IMR-90 (cell line): ENCODE measurements around the gene SNED1. TPM values are rescaled to one million over a fixed set of nuclear protein-coding genes. Genes with fewer than 3 reads are reported as not detected.

Source experiments
- microRNA-seq, 2 experiments: library from miRNA; stranded (forward) in 1 of 2; unstranded in 1 of 2; fragments of 10-50 nt in 1 of 2; fragments of <30 nt in 1 of 2; gene quantifications in 1 of 2; microRNA quantifications in 1 of 2; one replicate each; pipeline versions ENCODE3 to v1.1.0; 2013 to 2020; ENCODE audit not compliant: insufficient read depth in 1 of 2, insufficient read length in 1 of 2, unreplicated experiment in 1 of 2
- polyA plus RNA-seq, 3 experiments: library from polyadenylated mRNA; depleted of rRNA; stranded (reverse); fragments of >200 nt; gene quantifications; 2 replicates each; pipeline ENCODE4 v1.2.3, GENCODE V29; 2012; ENCODE audit warnings: low replicate concordance in 1 of 3
- small RNA-seq, 5 experiments: library from RNA; depleted of rRNA; stranded (forward); fragments of <200 nt; gene quantifications; one replicate each; pipeline ENCODE3, GENCODE V24; 2012
- total RNA-seq: library from RNA; depleted of rRNA; stranded (reverse); fragments of >200 nt; gene quantifications from 2 replicates; pipeline ENCODE4 v1.2.3, GENCODE V29; 2012; rRNA removed

Gene SNED1
- total and polyA plus RNA-seq, 2 of the 4 experiments (the other 2 are of a cell fraction), result 1.1 to 3.4 TPM

Small RNA genes lying within 50 kb of the gene (microRNA-seq; reads per million reads assigned to microRNA genes)
- gene AC005237.2 (ENCODE audit: insufficient read depth, insufficient read length), result not detected

Small RNA genes lying within 50 kb of the gene (small RNA-seq; reads per million reads assigned to genes)
- 0 reads per million in 5 experiments for gene AC005237.2

Other genes with a start within 250 kb of the SNED1 start
- under 0.01 TPM in 1 of 2 replicates, not detected in the other for gene KIF1A, start 178.4 kb upstream of the SNED1 start, total RNA-seq
- gene KIF1A, start 178.4 kb upstream of the SNED1 start, polyA plus RNA-seq (2012; rRNA removed), result not detected in 2 replicates
- gene AGXT, start 129.8 kb upstream of the SNED1 start, total RNA-seq, result not detected in 2 replicates
- not detected in 2 replicates for gene AGXT, start 129.8 kb upstream of the SNED1 start, polyA plus RNA-seq (2012; rRNA removed)
- gene MAB21L4, start 102.5 kb upstream of the SNED1 start, total RNA-seq, result not detected in 2 replicates
- not detected in 2 replicates for gene MAB21L4, start 102.5 kb upstream of the SNED1 start, polyA plus RNA-seq (2012; rRNA removed)
- not detected in 2 replicates for gene CROCC2, start 92.3 kb upstream of the SNED1 start, total RNA-seq
- gene CROCC2, start 92.3 kb upstream of the SNED1 start, polyA plus RNA-seq (2012; rRNA removed), result not detected in 2 replicates
- 33.3 and 36.9 TPM in 2 replicates for gene MTERF4, start 103.7 kb downstream of the SNED1 start, total RNA-seq
- gene MTERF4, start 103.7 kb downstream of the SNED1 start, polyA plus RNA-seq (2012; rRNA removed), result 21.5 and 26.6 TPM in 2 replicates
- gene PASK, start 150.9 kb downstream of the SNED1 start, total RNA-seq, result 2.2 and 4.1 TPM in 2 replicates
- gene PASK, start 150.9 kb downstream of the SNED1 start, polyA plus RNA-seq (2012; rRNA removed), result 4.1 TPM in 2 replicates
- gene PPP1R7, start 151.8 kb downstream of the SNED1 start, total RNA-seq, result 60.8 and 104 TPM in 2 replicates
- gene PPP1R7, start 151.8 kb downstream of the SNED1 start, polyA plus RNA-seq (2012; rRNA removed), result 70.0 and 70.8 TPM in 2 replicates
- gene ANO7, start 190.1 kb downstream of the SNED1 start, total RNA-seq, result 0.36 and 0.56 TPM in 2 replicates
- gene ANO7, start 190.1 kb downstream of the SNED1 start, polyA plus RNA-seq (2012; rRNA removed), result 3.4 and 3.8 TPM in 2 replicates